ENCODE data around the gene MTHFSD. TPM values are rescaled to one million over a fixed set of nuclear protein-coding genes. Genes with fewer than 3 reads are reported as not detected.

MTHFSD gene
- total and polyA plus RNA-seq, 11 donors: 3.9 to 17.0 (median 11.4) TPM

GRCh38 chr16:86520317-86521210 lies 34.5 kb downstream of the MTHFSD start:
- 38 to 46% (median 39%) methylated on average over 29 to 30 of the region's 30 CpGs for WGBS, 4 donors
- peak in 2 of 5 donors; percentile 53 to 55 for DNase-seq

GRCh38 chr16:86519649-86520316 lies 35.3 kb downstream of the MTHFSD start:
- 10 to 21% (median 16%) methylated on average over 17 to 31 of the region's 31 CpGs for WGBS, 4 donors
- no peaks in the 10 kb centered on the region for H3K9me3 ChIP-seq
- peaks cover 30 to 94% (median 75%) of the 10 kb centered on the region in 9 donors for H3K27me3 ChIP-seq
- ATAC-seq (peak; percentile 11 to 53 (median 47)), DNase-seq (peak; percentile 29 to 85 (median 57))
- no peaks in the 10 kb centered on the region for H3K36me3 ChIP-seq
- peak overlapping the region in 3 of 12 donors; percentile 1 to 16 (median 8) for H3K4me3 ChIP-seq
- intact Hi-C loops (cut with DNase I): loop anchor here (1.0 to 10.0 kb wide), 13 partner anchors 175 to 705 kb away; no protein-coding TSS in a partner anchor
- H3K27ac ChIP-seq: peak overlapping the region in 1 of 12 donors; percentile 17
- H3K4me1 ChIP-seq: peaks cover 0 to 27% (median 10%) of the 10 kb centered on the region in 12 donors
- TF ChIP-seq POLR2A (IDR thresholded peaks at IDR 0.05): no peak
- TF ChIP-seq CTCF (IDR thresholded peaks at IDR 0.05): peak; percentile 85 to 97 (median 92)

More at GRCh38 chr16:86520317-86521210, 34.5 kb downstream of the MTHFSD start:
- no peaks in the 10 kb centered on the region for H3K36me3 ChIP-seq
- H3K9me3 ChIP-seq: no peaks in the 10 kb centered on the region
- H3K27me3 ChIP-seq: peaks cover 23 to 86% (median 67%) of the 10 kb centered on the region in 9 donors
- no peak overlapping the region for H3K27ac ChIP-seq
- H3K4me3 ChIP-seq: peak overlapping the region in 3 of 12 donors; percentile 1 to 16 (median 8)
- intact Hi-C loops (cut with DNase I): loop anchor here in 7 of 10 donors (1.0 to 10.0 kb wide), 6 partner anchors 266 to 700 kb away; no protein-coding TSS in a partner anchor
- no peak for ATAC-seq
- no peak for TF ChIP-seq POLR2A (IDR thresholded peaks at IDR 0.05)
- TF ChIP-seq CTCF (IDR thresholded peaks at IDR 0.05): peak in 3 of 12 donors; percentile 0 to 31 (median 3)
- H3K4me1 ChIP-seq: peaks cover 0 to 23% (median 8%) of the 10 kb centered on the region in 12 donors

- no peaks in the 10 kb centered on the region for H3K36me3 ChIP-seq
- TF ChIP-seq POLR2A (IDR thresholded peaks at IDR 0.05): no peak
- TF ChIP-seq CTCF (IDR thresholded peaks at IDR 0.05): no peak
- H3K4me1 ChIP-seq: peaks cover 0 to 27% (median 10%) of the 10 kb centered on the region in 12 donors
- H3K4me3 ChIP-seq: no peak overlapping the region
- intact Hi-C loops (cut with DNase I): loop anchor here in 7 of 10 donors (1.0 to 10.0 kb wide), 9 partner anchors 174 to 704 kb away; no protein-coding TSS in a partner anchor
- 89% methylated on average over 14 to 16 of the region's 16 CpGs for WGBS, 4 donors
- DNase-seq: peak in 1 of 5 donors; percentile 54
- H3K9me3 ChIP-seq: no peaks in the 10 kb centered on the region
- H3K27ac ChIP-seq: peak overlapping the region in 1 of 12 donors; percentile 96
- H3K27me3 ChIP-seq: peaks cover 30 to 98% (median 81%) of the 10 kb centered on the region in 9 donors
- ATAC-seq: no peak
These were observed 35.9 kb downstream of the MTHFSD start for GRCh38 chr16:86519007-86519648.
